Caco-2 (cell line): ENCODE measurements around the gene LATS2. TPM values are rescaled to one million over a fixed set of nuclear protein-coding genes. Genes with fewer than 3 reads are reported as not detected.

Experiments used
- BruUV-seq: library from RNA; stranded (reverse); fragments of 400-500 nt; replicated peaks from 2 replicates; lab custom pipeline; 2021; lab: Mats Ljungman, UMichigan
- CTCF ChIA-PET: fragments of 300-600 bp; sonication (Branson Sonifier 250); formaldehyde crosslinking; loops from one replicate; lab custom pipeline; 2022; ENCODE audit warnings: antibody characterized with exemption; lab: Charles Lee
- POLR2A ChIA-PET: fragments of 300-600 bp; sonication (Branson Sonifier 250); formaldehyde crosslinking; loops from one replicate; lab custom pipeline; 2022; ENCODE audit warnings: antibody characterized with exemption; lab: Charles Lee
- DNase-seq, 2 experiments: peaks; one replicate each; pipeline versions ENCODE4 v3.0.0 to v3.0.0-alpha.2; 2020 to 2022
- H3K27me3 ChIP-seq: replicated peaks from 2 replicates; pipeline ENCODE4 v1.6.0; 2011; ENCODE audit warnings: low read length; ENCODE audit not compliant: control insufficient read depth, insufficient read depth
- H3K36me3 ChIP-seq: 2 replicates; pipeline ENCODE4 v1.5.1; 2011; ENCODE audit warnings: low read length; ENCODE audit not compliant: control insufficient read depth, insufficient read depth
- H3K4me1 ChIP-seq: fragments of 250-450 bp; sonication (Bioruptor Pico); 2 replicates; pipeline ENCODE4 v1.5.1; 2020; ENCODE audit warnings: mild to moderate bottlenecking
- H3K4me3 ChIP-seq: 2 replicates; pipeline ENCODE4 v1.5.1; 2011; ENCODE audit warnings: low read depth, mild to moderate bottlenecking, control low read depth, low read length
- H3K9me3 ChIP-seq: fragments of 250-450 bp; sonication (Bioruptor Pico); 2 replicates; pipeline ENCODE4 v1.5.1; 2020; ENCODE audit warnings: mild to moderate bottlenecking, moderate library complexity
- H3K27ac Mint-ChIP-seq: one replicate; pipeline ENCODE4 v1.8.0; 2022; ENCODE audit warnings: mixed read lengths; ENCODE audit not compliant: unreplicated experiment
- H3K27me3 Mint-ChIP-seq: one replicate; pipeline ENCODE4 v1.8.0; 2022; ENCODE audit warnings: mixed read lengths; ENCODE audit not compliant: insufficient read depth, unreplicated experiment
- H3K36me3 Mint-ChIP-seq: one replicate; pipeline ENCODE4 v1.8.0; 2022; ENCODE audit warnings: mild to moderate bottlenecking, mixed read lengths; ENCODE audit not compliant: insufficient read depth, unreplicated experiment
- H3K4me1 Mint-ChIP-seq: one replicate; pipeline ENCODE4 v1.8.0; 2022; ENCODE audit warnings: low read depth, mixed read lengths; ENCODE audit not compliant: unreplicated experiment
- H3K4me3 Mint-ChIP-seq: one replicate; pipeline ENCODE4 v1.8.0; 2022; ENCODE audit warnings: mild to moderate bottlenecking, moderate library complexity, mixed read lengths; ENCODE audit not compliant: unreplicated experiment
- H3K9me3 Mint-ChIP-seq: one replicate; pipeline ENCODE4 v1.8.0; 2022; ENCODE audit warnings: mixed read lengths; ENCODE audit not compliant: unreplicated experiment
- intact Hi-C: fragments of 100-400 bp; cut with micrococcal nuclease; formaldehyde crosslinking; loops from one replicate; pipeline ENCODE4 v1.10.0; 2022; ENCODE audit not compliant: unreplicated experiment
- total RNA-seq: library from RNA; stranded (reverse); gene quantifications from 2 replicates; pipeline ENCODE4 v1.2.3, GENCODE V29; 2022
- TF ChIP-seq, protein P1 (sequence below), 2 experiments: fragments of 200-600 bp in 1 of 2; IDR thresholded peaks; 1 replicate in 1 of 2; 2 replicates in 1 of 2; pipeline versions ENCODE4 v1.5.1 to v1.8.0; 2011 to 2022; ENCODE audit warnings: antibody characterized with exemption in 1 of 2, control low read depth in 1 of 2, inconsistent platforms in 1 of 2, low read depth in 1 of 2, low read length in 1 of 2, mild to moderate bottlenecking in 1 of 2, moderate library complexity in 1 of 2; ENCODE audit not compliant: insufficient read depth in 1 of 2, severe bottlenecking in 1 of 2, unreplicated experiment in 1 of 2

LATS2 gene
- total RNA-seq, 1 experiment from 2014 or later = 45.6 TPM

DNA sequence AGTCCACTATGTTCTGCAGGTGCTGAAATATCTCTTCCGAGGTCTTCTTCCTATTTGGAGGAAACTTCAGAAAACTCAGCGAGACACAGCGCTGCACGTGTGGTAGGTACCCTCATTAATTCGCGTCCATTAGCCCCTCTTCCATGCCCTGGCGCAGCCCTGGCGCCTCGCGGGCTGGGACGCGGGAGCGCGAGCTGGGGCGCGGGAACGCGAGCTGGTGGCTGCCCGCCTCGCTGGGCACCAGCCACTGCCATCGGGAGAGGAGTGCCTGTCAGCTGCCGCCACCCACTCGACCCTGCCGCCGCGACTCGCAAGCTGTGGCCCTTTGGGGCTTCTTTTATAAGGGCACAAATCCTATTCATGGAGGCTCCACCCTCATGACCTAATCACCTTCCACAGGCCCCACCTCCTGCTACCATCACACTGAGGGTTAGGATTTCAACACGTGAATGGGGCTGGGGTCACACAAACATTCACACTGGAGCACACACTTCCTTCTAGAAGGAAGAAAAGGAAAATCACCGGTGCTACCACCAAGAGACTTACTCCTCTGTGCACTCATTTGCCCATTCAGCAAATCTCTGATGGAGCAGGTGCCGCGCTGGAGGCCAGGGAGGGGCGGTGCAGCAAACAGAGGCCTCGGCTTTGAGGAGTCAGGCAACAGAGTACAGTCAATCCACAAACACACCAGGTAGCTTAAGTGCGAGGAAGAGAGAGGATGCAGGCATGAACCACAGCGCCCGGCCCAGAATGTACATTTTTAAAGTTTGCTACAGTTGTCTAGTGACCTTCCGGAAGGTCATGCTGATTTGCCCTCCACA is 43.0 kb upstream of the LATS2 start:
- Histone ChIP-seq H3K4me1 (no peaks in the 10 kb centered on the region), H3K9me3 (0 out of 2 replicates have a peak, but pooled peaks cover 4% of the 10 kb centered on the region), H3K36me3 (no peaks in the 10 kb centered on the region), H3K4me3 (no peak overlapping the region), H3K27me3 (no peaks in the 10 kb centered on the region)
- ChIA-PET CTCF (no interaction called here), POLR2A (no interaction called here)
- no peaks in the 10 kb centered on the region for H3K4me1 Mint-ChIP-seq
- no peaks in the 10 kb centered on the region for H3K9me3 Mint-ChIP-seq
- TF ChIP-seq, protein P1, sequence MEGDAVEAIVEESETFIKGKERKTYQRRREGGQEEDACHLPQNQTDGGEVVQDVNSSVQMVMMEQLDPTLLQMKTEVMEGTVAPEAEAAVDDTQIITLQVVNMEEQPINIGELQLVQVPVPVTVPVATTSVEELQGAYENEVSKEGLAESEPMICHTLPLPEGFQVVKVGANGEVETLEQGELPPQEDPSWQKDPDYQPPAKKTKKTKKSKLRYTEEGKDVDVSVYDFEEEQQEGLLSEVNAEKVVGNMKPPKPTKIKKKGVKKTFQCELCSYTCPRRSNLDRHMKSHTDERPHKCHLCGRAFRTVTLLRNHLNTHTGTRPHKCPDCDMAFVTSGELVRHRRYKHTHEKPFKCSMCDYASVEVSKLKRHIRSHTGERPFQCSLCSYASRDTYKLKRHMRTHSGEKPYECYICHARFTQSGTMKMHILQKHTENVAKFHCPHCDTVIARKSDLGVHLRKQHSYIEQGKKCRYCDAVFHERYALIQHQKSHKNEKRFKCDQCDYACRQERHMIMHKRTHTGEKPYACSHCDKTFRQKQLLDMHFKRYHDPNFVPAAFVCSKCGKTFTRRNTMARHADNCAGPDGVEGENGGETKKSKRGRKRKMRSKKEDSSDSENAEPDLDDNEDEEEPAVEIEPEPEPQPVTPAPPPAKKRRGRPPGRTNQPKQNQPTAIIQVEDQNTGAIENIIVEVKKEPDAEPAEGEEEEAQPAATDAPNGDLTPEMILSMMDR (IDR thresholded peaks at IDR 0.05; ENCODE audit: insufficient read depth in 1 of 2, low read depth in 1 of 2, low read length in 1 of 2, severe bottlenecking in 1 of 2, unreplicated experiment in 1 of 2) = no peak
- no TSS peak for BruUV-seq
- no peaks in the 10 kb centered on the region for H3K27me3 Mint-ChIP-seq
- no peaks in the 10 kb centered on the region for H3K36me3 Mint-ChIP-seq
- DNase-seq = no peak
- intact Hi-C loops = no loop called here
- H3K4me3 Mint-ChIP-seq = no peak overlapping the region
- peak overlapping the region; percentile 4 for H3K27ac Mint-ChIP-seq

DNA sequence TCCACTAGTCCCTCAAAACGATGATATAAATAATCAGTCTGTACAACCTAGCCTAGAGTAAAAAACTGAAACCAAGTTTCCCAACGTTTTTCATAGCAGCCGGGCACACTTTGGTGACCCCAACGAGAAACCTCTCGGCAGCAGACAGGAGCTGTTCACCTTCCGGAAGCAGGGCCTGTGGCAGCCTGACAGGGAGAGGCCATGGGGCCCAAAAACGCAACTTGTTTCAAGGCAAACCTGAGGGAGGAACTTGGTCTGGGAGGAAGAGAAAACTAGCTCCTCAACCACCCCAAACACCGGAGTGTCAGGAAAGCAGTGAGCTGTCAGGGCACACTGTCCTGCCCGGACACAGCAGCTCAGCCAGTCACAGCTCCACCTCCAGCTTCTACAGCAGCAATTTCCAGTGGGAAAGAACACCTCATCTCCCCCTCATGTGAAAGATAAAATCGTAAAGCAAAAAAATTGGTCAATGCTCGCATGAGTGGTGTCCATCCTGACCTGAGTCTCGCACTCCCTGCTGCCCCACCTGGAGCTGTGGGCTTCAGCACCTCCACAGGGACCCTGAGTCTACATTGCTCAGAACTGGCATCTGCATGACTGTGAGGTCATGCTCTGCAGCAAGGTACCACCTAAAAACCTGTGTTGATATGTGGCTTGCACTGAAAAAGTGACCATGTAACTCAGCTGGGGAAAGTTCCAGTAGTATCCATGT is 40.6 kb upstream of the LATS2 start:
- Histone ChIP-seq H3K4me1 (no peaks in the 10 kb centered on the region), H3K36me3 (no peaks in the 10 kb centered on the region), H3K4me3 (no peak overlapping the region), H3K9me3 (0 out of 2 replicates have a peak, but pooled peaks cover 4% of the 10 kb centered on the region), H3K27me3 (no peaks in the 10 kb centered on the region)
- H3K4me1 Mint-ChIP-seq = no peaks in the 10 kb centered on the region
- ChIA-PET POLR2A (interaction anchor here (0.6 kb wide), 1 partner anchor 78 kb away, joined by 6 read pairs; no protein-coding TSS in a partner anchor), CTCF (no interaction called here)
- DNase-seq = no peak
- H3K9me3 Mint-ChIP-seq = no peaks in the 10 kb centered on the region
- TF ChIP-seq, protein P1 (IDR thresholded peaks at IDR 0.05; ENCODE audit: insufficient read depth in 1 of 2, low read depth in 1 of 2, low read length in 1 of 2, severe bottlenecking in 1 of 2, unreplicated experiment in 1 of 2) = no peak
- H3K36me3 Mint-ChIP-seq = no peaks in the 10 kb centered on the region
- H3K27ac Mint-ChIP-seq = no peak overlapping the region
- no TSS peak for BruUV-seq
- intact Hi-C loops = no loop called here
- H3K27me3 Mint-ChIP-seq = no peaks in the 10 kb centered on the region
- no peak overlapping the region for H3K4me3 Mint-ChIP-seq

DNA sequence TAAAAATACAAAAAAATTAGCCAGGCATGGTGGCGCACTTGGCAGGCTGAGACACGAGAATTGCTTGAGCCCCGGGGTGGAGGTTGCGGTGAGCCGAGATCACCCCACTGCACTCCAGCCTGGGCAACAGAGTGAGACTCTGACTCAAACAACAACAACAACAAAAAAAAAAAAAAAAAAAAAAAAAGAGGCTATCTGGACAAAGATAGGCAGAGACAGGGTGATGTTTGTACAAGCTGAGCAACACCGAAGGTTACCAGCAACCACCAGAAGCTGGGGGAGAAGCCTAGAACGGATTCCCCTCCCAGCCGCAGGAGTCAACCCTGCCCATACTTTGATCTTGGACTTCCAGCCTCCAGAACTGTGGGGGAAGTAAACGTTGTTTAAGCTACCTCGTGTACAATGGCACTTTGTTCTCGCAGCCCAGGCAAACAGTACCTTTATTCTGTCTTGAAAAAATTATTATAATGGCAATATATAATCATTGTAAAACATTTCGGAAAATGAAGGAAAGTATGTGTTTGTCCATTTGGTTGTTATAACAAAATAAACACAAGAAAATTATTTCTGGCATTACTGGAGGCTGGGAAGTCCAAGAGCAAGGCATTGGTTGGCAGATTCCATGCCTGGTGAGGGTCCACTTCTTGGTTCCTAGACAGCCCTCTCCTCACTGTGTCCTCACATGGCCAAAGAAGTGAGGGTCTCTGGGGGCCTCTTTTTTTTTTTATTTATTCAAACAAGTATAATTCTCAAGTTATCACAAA is 39.8 kb upstream of the LATS2 start:
- Mint-ChIP-seq H3K36me3 (no peaks in the 10 kb centered on the region), H3K9me3 (no peaks in the 10 kb centered on the region), H3K27ac (no peak overlapping the region), H3K4me3 (no peak overlapping the region), H3K27me3 (no peaks in the 10 kb centered on the region), H3K4me1 (no peaks in the 10 kb centered on the region)
- no peaks in the 10 kb centered on the region for H3K27me3 ChIP-seq
- no peak overlapping the region for H3K4me3 ChIP-seq
- TF ChIP-seq, protein P1 (IDR thresholded peaks at IDR 0.05; ENCODE audit: insufficient read depth in 1 of 2, low read depth in 1 of 2, low read length in 1 of 2, severe bottlenecking in 1 of 2, unreplicated experiment in 1 of 2) = no peak
- BruUV-seq = no TSS peak
- DNase-seq = no peak
- ChIA-PET POLR2A (interaction anchor here (0.5 to 0.6 kb wide), 3 partner anchors 55 to 79 kb away, joined by 3 to 6 read pairs (median 5); partner anchors contain the start of genes MRPL57 and SKA3), CTCF (no interaction called here)
- no peaks in the 10 kb centered on the region for H3K4me1 ChIP-seq
- H3K36me3 ChIP-seq = no peaks in the 10 kb centered on the region
- 0 out of 2 replicates have a peak, but pooled peaks cover 4% of the 10 kb centered on the region for H3K9me3 ChIP-seq
- intact Hi-C loops = no loop called here
